Activated CD4-positive, alpha-beta T cell treated with anti-CD3 and anti-CD28 coated beads, Interleukin-2, amount 50 U/mL, for 1 hour (primary cell): ENCODE results near the gene MCAT.

Source experiments
- DNase-seq: peaks from one replicate; pipeline ENCODE4 v3.0.0-alpha.2; 2020

Gene MCAT

GRCh38 chr22:43171607-43172006 is 28.4 kb upstream of the MCAT start:
- DNase-seq: no peak

DNA sequence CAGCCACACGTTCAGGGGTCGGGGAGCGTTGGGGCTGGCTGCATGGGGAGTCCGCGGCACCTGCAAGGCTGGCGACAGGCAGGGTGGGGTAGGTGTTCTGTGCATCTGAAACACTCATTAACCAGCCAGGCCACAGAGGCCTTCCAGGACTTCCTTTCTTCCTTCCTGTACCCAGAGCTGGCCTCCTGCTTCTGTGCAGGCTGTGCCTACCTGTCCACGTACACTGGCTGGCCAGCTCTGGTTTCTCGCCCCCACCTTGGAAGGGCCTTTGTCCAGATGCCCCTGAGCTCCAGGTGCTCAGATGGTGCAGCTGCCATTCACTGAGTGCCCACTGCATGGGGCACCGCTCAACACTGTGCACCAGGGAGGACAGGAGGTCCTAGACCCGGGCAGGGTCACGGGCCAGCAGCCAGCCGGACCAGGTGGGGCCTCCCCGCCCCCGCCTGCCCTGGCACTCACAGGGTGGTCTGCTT is 27.9 kb upstream of the MCAT start:
- no peak for DNase-seq

- DNase-seq: no peak
These were observed 26.9 kb upstream of the MCAT start for GRCh38 chr22:43170131-43170480.

- no peak for DNase-seq
These were observed 26.3 kb upstream of the MCAT start for GRCh38 chr22:43169310-43170130.

GRCh38 chr22:43168471-43169309 is 25.5 kb upstream of the MCAT start:
- no peak for DNase-seq

GRCh38 chr22:43167001-43167589 is 23.9 kb upstream of the MCAT start:
- DNase-seq: no peak

GRCh38 chr22:43166132-43166930 is 23.1 kb upstream of the MCAT start:
- DNase-seq: no peak

- no peak for DNase-seq
These were observed 21.4 kb upstream of the MCAT start for GRCh38 chr22:43164636-43165035.

- no peak for DNase-seq
These were observed 20.1 kb upstream of the MCAT start for GRCh38 chr22:43163241-43163795.

- DNase-seq: no peak
These were observed 19.4 kb upstream of the MCAT start for GRCh38 chr22:43162412-43163150.

DNA sequence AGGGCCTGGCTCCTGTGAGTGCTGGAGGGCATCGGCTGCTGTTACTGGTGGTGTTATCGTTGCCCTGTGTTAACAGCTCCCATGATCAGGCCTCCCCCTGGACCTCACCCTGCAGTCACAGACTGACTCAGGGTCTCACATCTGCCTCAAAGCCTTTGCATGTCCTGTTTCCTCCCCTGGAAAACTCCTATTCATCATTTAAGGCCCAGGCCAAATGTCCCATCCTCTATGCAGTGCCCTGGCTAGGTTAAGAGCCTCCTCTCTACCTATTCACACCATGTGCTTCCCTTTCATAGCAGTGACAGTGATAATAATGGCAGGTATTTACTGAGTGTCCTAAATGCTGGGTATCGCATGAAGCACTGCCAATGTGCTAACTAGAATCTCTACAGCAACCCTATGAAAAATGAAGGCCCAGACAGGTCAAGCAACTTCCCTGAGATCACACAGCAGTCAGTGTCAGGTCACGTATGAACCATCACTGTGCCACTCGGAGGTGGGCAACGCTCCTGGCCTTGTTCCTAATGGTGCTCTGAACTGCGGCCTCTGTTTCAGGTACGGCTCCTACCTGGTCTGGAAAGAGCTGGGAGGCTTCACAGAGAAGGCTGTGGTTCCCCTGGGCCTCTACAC is 17.4 kb upstream of the MCAT start:
- no peak for DNase-seq

- DNase-seq: no peak
These were observed 16.4 kb upstream of the MCAT start for GRCh38 chr22:43159484-43160178.

DNA sequence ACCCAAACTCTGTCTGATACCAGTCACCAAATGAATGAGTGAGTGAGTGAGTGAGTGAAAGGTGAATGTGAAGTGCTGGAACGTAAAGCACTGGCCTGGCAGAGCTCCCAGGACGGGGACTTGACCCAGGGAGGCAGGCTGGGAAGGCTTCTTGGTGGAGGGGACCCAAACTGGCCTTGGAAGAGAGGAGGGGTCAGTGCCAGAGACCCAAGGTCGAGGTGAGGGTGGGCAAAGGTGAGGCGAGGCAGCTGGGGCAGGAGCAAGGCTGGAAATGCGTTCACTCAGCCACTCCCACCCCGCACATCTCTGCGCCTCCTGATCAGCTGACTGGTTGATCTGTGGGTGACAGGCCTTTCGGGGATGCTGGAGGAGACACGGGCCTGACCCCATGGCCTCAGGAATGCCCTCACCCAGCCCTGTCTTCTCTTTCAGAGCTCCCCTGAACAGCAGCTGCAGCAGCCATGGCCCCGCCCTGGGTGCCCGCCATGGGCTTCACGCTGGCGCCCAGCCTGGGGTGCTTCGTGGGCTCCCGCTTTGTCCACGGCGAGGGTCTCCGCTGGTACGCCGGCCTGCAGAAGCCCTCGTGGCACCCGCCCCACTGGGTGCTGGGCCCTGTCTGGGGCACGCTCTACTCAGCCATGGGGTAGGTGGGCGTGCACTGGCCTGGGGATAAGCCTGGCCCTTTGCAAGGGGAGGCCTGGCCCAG is 15.7 kb upstream of the MCAT start:
- no peak for DNase-seq

GRCh38 chr22:43157874-43158546 is 14.8 kb upstream of the MCAT start:
- no peak for DNase-seq

DNA sequence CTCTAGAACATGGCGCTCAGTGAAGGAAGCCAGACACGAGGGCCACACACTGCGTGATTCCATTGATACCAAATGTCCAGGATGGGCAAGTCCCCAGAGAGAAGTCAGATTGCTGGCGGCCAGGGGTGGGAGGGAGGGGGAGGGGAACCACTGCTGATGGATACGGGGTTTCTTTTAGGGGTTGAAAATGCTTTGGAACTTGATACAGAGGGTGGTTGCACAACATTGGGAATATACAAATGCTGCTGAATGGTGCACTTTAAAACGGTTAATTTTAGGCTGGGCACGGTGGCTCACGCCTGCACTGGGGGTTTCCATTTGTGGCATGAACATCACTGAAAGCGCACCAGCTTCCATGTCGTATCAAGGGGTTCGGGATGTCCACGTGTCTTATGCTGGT is 13.2 kb upstream of the MCAT start:
- DNase-seq: no peak

DNA sequence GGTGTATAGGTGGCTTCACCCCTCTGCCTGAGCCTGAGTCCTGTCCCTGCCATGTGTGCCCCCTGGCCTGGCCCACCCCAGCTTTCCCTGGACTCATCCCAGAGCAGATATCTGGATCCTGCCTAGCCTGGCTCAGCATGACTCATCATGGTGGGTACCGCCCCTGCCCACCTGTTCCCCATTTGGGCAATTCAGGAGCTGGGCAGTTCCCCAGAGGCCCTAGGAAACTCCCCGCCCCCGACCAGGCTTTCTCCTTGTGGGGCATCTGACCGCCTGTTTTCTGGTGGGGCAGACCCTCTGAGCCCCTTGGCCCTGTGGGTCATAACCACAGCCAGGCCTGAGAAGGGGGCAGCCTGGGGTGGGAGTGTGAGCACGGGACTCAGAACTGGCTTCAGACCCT is 12.6 kb upstream of the MCAT start:
- no peak for DNase-seq

GRCh38 chr22:43154887-43155536 is 11.8 kb upstream of the MCAT start:
- no peak for DNase-seq

- DNase-seq: no peak
These were observed 10.7 kb upstream of the MCAT start for GRCh38 chr22:43153899-43154298.
